NCI-H526 (cell line): ENCODE measurements around the gene LYG1.

Experiments used
- DNase-seq, 2 experiments: peaks; one replicate each; lab custom pipeline; 2025; lab: John Stamatoyannopoulos, UW

LYG1 gene

GRCh38 chr2:99275882-99276281, 25.1 kb downstream of the LYG1 start:
- DNase-seq, result no peak

- no peak for DNase-seq
These were observed 39.8 kb downstream of the LYG1 start for GRCh38 chr2:99261242-99261641.

DNA sequence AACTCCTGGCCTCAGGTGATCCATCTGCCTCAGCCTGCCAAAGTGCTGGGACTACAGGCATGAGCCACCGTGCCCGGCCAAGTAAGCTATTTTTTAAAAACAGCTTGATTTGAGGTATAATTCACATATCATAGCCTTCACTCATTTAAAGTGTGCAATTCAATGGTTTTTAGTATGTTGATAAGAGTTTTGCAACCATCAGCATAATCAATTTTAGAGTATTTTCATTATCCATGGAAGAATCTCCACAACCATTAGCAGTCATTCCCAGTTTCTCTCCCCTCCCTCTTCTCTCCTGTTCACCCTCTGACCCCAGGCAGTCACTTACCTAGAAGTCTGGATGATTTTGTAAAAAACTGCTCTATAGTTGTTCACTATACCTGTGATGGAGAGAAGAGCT, 40.8 kb downstream of the LYG1 start:
- no peak for DNase-seq

DNA sequence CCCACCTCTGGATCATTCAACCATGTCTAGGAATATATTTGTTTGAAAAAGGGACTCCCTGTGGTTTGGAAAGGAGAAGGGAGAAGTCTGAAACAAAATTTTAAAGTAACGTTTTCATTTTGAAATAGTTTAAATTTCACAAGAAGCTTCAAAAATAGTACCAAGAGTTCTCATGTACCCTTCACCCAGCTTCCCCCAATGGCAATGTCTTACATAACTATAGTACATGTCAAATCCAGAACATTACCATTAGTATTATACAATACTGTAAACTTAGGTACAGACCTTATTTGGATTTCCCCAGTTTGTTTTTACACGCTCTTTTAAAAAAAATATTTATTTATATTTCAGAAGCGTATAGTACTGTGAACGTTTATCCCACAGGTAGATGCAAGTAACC, 41.5 kb downstream of the LYG1 start:
- no peak for DNase-seq

DNA sequence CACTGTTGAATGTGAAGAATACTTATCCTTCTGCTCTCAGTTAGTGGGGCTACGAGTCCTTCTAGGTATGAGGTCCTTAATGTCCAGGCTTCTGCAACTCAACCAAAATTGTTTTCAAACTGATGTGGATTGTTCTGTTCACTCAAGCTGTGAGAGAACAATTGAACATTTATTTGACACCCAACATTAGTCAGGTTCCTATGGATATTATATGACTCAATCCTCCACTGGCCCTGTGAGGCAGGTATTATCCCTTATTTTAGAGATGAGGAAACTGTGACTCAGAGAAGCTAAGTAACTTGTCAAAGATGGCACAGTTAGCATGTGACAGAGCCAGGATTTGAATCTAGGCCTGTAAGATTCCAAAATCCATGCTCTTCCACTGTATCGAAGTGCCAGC, 44.3 kb downstream of the LYG1 start:
- no peak for DNase-seq

- no peak for DNase-seq
These were observed 45.3 kb downstream of the LYG1 start, which contains the start of gene LYG2 for GRCh38 chr2:99255491-99256318. LYG2 (minus strand) TSS chr2:99255666; CDS start chr2:99254260, 1,406 bp downstream.

DNA sequence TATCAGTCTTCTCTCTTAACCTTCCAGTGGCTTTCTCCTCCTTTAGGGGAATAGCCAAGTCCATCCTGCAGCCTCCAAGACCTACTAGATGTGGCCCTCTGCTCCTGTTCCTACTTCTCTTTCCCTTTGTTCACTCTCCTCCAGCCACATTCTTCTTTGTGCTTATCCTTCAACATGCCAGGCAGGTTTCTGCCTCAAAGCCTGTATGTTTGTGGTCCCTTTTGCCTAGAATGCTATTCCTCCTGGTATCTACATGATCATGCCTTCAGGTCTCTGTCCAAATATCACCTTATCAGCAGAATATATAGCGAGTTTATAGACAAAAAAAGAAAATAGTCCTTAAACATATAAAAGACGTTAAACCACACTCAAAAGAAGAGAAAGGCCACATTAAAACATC, 51.0 kb downstream of the LYG1 start:
- no peak for DNase-seq

DNA sequence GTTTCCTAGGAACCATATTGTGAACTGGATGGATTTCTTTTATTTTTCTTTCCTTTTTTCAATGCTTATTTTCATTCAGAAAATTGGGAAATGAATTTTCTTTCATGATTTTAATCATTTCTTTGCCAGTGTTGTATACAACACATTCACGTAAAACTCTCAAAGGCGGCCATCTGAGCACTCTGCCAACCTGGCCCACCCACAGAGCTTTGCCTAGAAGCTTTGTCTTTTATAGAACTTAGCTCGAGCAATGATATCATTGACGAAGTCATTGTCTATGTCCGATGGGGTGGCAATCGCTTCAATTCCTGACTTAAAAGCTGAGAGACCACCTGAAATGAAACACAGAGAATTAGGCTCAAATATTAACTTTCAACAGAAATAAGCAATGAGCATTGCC, 58.8 kb downstream of the LYG1 start:
- no peak for DNase-seq

DNA sequence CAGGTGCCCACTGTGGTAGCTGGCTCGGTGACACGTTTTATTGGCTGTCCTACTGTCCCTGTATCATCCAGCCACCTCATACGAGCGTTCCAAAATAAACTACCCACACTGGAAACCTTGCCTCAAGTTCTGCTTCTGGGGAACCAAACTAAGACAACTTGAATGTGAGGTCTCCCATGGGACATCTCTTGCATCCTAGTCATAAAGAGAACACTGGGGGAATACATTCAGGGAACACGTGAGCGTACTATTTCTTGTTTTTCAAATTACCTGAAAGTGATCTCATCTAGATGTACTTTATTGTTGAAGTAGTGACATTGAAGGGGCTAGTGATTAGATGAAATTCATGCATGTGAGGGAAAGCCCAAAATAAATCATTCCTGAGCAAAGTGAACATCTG, 60.6 kb downstream of the LYG1 start:
- DNase-seq, result peak in 1 of 2 experiments; percentile 32

GRCh38 chr2:99238599-99238998, 62.4 kb downstream of the LYG1 start:
- no peak for DNase-seq
